HCT116 (cell line): ENCODE data around the gene MOCS1. TPM values are rescaled to one million over a fixed set of nuclear protein-coding genes. Genes with fewer than 3 reads are reported as not detected.

ENCODE experiments used
- ATAC-seq: fragments of 200-7000 bp; cut with Tn5 transposase; 2 replicates; pipeline ENCODE4 v1.9.1; 2020; ENCODE audit warnings: mild to moderate bottlenecking, moderate library complexity
- BruUV-seq: library from RNA; stranded (reverse); fragments of 400-500 nt; replicated peaks from 2 replicates; lab custom pipeline; 2021; lab: Mats Ljungman, UMichigan
- CTCF ChIA-PET: fragments of 300-600 bp; sonication (Branson Sonifier 250); formaldehyde crosslinking; loops from one replicate; lab custom pipeline; 2021; ENCODE audit warnings: antibody characterized with exemption; lab: Charles Lee
- POLR2A ChIA-PET: fragments of 300-600, 350-600 bp; sonication (Branson Sonifier 250); formaldehyde crosslinking; loops from one replicate; lab custom pipeline; 2021; ENCODE audit warnings: antibody characterized with exemption; lab: Charles Lee
- RAD21 ChIA-PET, 2 experiments: fragments of 300-600 bp; sonication (Branson Sonifier 250); formaldehyde crosslinking; loops; one replicate each; lab custom pipeline; 2023; ENCODE audit warnings: low total read pairs in 2 of 2; ENCODE audit not compliant: uncharacterized antibody in 2 of 2, unreplicated experiment in 2 of 2, low non-redundant PET in 1 of 2; lab: Charles Lee
- DNase-seq: peaks from one replicate; pipeline ENCODE4 v3.0.0-alpha.2; 2010; ENCODE audit warnings: low read depth, low spot score
- H2AFZ ChIP-seq: fragments of 200-600 bp; shearing (Covaris generic), sonication (generic); 2 replicates; pipeline ENCODE4 v1.6.1; 2017; ENCODE audit warnings: low read depth, mixed run types, mixed read lengths, antibody characterized with exemption, low read length; ENCODE audit not compliant: poor library complexity, severe bottlenecking
- H3K27ac ChIP-seq: 2 replicates; pipeline ENCODE4 v1.5.1; 2012; ENCODE audit warnings: low read depth, low read length
- H3K27me3 ChIP-seq: fragments of 200-600 bp; sonication (generic); 2 replicates; pipeline ENCODE4 v1.6.1; 2016; ENCODE audit warnings: mixed run types, low read length, mixed read lengths; ENCODE audit not compliant: insufficient read depth
- H3K36me3 ChIP-seq, 2 experiments: fragments of 200-500 bp in 1 of 2; fragments of 200-600 bp in 1 of 2; sonication (Bioruptor generic) in 1 of 2; sonication (generic) in 1 of 2; 2 replicates each; pipeline versions ENCODE4 v1.5.1 to v1.6.1; 2014 to 2016; ENCODE audit warnings: low read length in 2 of 2, inconsistent platforms in 1 of 2, mixed read lengths in 1 of 2, mixed run types in 1 of 2; ENCODE audit not compliant: insufficient read depth in 2 of 2, control insufficient read depth in 1 of 2
- H3K4me1 ChIP-seq, 2 experiments: fragments of 200-600 bp in 1 of 2; sonication (generic) in 1 of 2; 2 replicates each; pipeline versions ENCODE4 v1.5.1 to v1.6.1; 2012 to 2017; ENCODE audit warnings: low read length in 2 of 2, inconsistent platforms in 1 of 2, mild to moderate bottlenecking in 1 of 2, mixed read lengths in 1 of 2, mixed run types in 1 of 2, moderate library complexity in 1 of 2; ENCODE audit not compliant: insufficient read depth in 2 of 2, control insufficient read depth in 1 of 2
- H3K4me2 ChIP-seq: fragments of 200-600 bp; sonication (generic); 2 replicates; pipeline ENCODE4 v1.6.1; 2017; ENCODE audit warnings: mixed run types, low read length, mixed read lengths
- H3K4me3 ChIP-seq, 2 experiments: fragments of 200-600 bp in 1 of 2; sonication (generic) in 1 of 2; replicated peaks in 1 of 2; 2 replicates each; pipeline ENCODE4 v1.5.1; 2011 to 2016; ENCODE audit warnings: low read length in 2 of 2, control low read depth in 1 of 2, low read depth in 1 of 2, mild to moderate bottlenecking in 1 of 2, mixed read lengths in 1 of 2, mixed run types in 1 of 2
- H3K79me2 ChIP-seq: fragments of 200-600 bp; sonication (generic); 2 replicates; pipeline ENCODE4 v1.6.1; 2017; ENCODE audit warnings: mild to moderate bottlenecking, mixed run types, low read length, moderate library complexity, mixed read lengths; ENCODE audit not compliant: insufficient read depth
- H3K9ac ChIP-seq: fragments of 200-600 bp; sonication (generic); 2 replicates; pipeline ENCODE4 v1.6.1; 2016; ENCODE audit warnings: low read length, mixed read lengths
- H3K9me2 ChIP-seq: fragments of 200-600 bp; sonication (generic), shearing (Covaris generic); 2 replicates; pipeline ENCODE4 v1.6.1; 2017; ENCODE audit warnings: mixed run types, mild to moderate bottlenecking, moderate library complexity; ENCODE audit not compliant: insufficient read depth
- H3K9me3 ChIP-seq, 2 experiments: fragments of 200-500 bp in 1 of 2; fragments of 200-600 bp in 1 of 2; sonication (Bioruptor generic) in 1 of 2; sonication (generic) in 1 of 2; 2 replicates each; pipeline ENCODE4 v1.6.1; 2014 to 2017; ENCODE audit warnings: low read length in 2 of 2, mixed read lengths in 2 of 2, inconsistent platforms in 1 of 2, low read depth in 1 of 2, mild to moderate bottlenecking in 1 of 2, mixed run types in 1 of 2, moderate library complexity in 1 of 2; ENCODE audit not compliant: control insufficient read depth in 1 of 2, insufficient read depth in 1 of 2
- H4K20me1 ChIP-seq: fragments of 200-600 bp; sonication (generic), shearing (Covaris generic); 2 replicates; pipeline ENCODE4 v1.6.1; 2017; ENCODE audit warnings: mixed run types, mild to moderate bottlenecking, moderate library complexity; ENCODE audit not compliant: insufficient read depth
- CBX3 ChIP-seq: IDR thresholded peaks from 2 replicates; pipeline ENCODE4 v1.6.1; 2012; ENCODE audit warnings: low read depth
- CEBPB ChIP-seq: IDR thresholded peaks from 2 replicates; pipeline ENCODE4 v1.6.1; 2012; ENCODE audit warnings: low read depth
- ELF1 ChIP-seq: IDR thresholded peaks from 2 replicates; pipeline ENCODE4 v1.6.1; 2012; ENCODE audit warnings: low read depth, borderline replicate concordance
- EZH2 ChIP-seq: fragments of 200-600 bp; sonication (generic); IDR thresholded peaks from 2 replicates; pipeline ENCODE4 v1.6.1; 2017; ENCODE audit warnings: antibody characterized with exemption, mixed run types
- JUND ChIP-seq: IDR thresholded peaks from 2 replicates; pipeline ENCODE4 v1.6.1; 2012
- MAX ChIP-seq: IDR thresholded peaks from 2 replicates; pipeline ENCODE4 v1.6.1; 2012
- POLR2A ChIP-seq: IDR thresholded peaks from 2 replicates; pipeline ENCODE4 v1.7.0; 2011; ENCODE audit warnings: borderline replicate concordance; ENCODE audit not compliant: insufficient read depth, insufficient read length; ENCODE audit errors: extremely low read depth
- POLR2AphosphoS5 ChIP-seq: IDR thresholded peaks from 2 replicates; pipeline ENCODE4 v1.6.1; 2011; ENCODE audit warnings: mild to moderate bottlenecking, low read depth, low read length, moderate library complexity
- RAD21 ChIP-seq: IDR thresholded peaks from 2 replicates; pipeline ENCODE4 v1.6.1; 2012; ENCODE audit warnings: low read depth, mild to moderate bottlenecking
- REST ChIP-seq: IDR thresholded peaks from 2 replicates; pipeline ENCODE4 v1.6.1; 2012; ENCODE audit warnings: low read depth
- SRF ChIP-seq: IDR thresholded peaks from 2 replicates; pipeline ENCODE4 v1.6.1; 2012; ENCODE audit warnings: low read depth
- TCF7L2 ChIP-seq: IDR thresholded peaks from 2 replicates; pipeline ENCODE4 v1.7.0; 2011; ENCODE audit warnings: borderline replicate concordance, inconsistent platforms; ENCODE audit not compliant: insufficient read depth, insufficient read length; ENCODE audit errors: extremely low read depth
- YY1 ChIP-seq: IDR thresholded peaks from 2 replicates; pipeline ENCODE4 v1.6.1; 2011; ENCODE audit warnings: low read length, low read depth, moderate library complexity, mild to moderate bottlenecking; ENCODE audit not compliant: insufficient replicate concordance; ENCODE audit errors: extremely low read depth
- ZFX ChIP-seq: fragments of 450-650 bp; IDR thresholded peaks from 2 replicates; pipeline ENCODE4 v1.6.1; 2017
- ZNF274 ChIP-seq: fragments of 200-500 bp; sonication (Bioruptor generic); IDR thresholded peaks from 2 replicates; pipeline ENCODE4 v1.6.1; 2014; ENCODE audit warnings: mild to moderate bottlenecking, low read depth, low read length, inconsistent platforms
- intact Hi-C: fragments of 100-400 bp; cut with micrococcal nuclease; formaldehyde crosslinking; loops from 2 replicates; pipeline ENCODE4 v1.10.0; 2022
- total RNA-seq: library from RNA; stranded (reverse); gene quantifications from one replicate; pipeline ENCODE4 v1.2.1, GENCODE V29; 2021; ENCODE audit not compliant: unreplicated experiment

Gene MOCS1
- total RNA-seq, 1 experiment from 2014 or later, result 9.3 TPM

- no peak for TF ChIP-seq RAD21
- TF ChIP-seq EZH2, result no peak
- no peak for TF ChIP-seq JUND
Observed at GRCh38 chr6:39891976-39892375, 42.3 kb downstream of the MOCS1 start.

GRCh38 chr6:39891353-39891752 is 42.9 kb downstream of the MOCS1 start:
- ChIA-PET RAD21 (no interaction called here), CTCF (interaction anchor here (1.2 to 1.3 kb wide), 2 partner anchors 26 to 515 kb away, joined by 3 to 4 read pairs; no protein-coding TSS in a partner anchor), POLR2A (no interaction called here)
- ATAC-seq (no peak), DNase-seq (no peak)
- H4K20me1 ChIP-seq, result no peaks in the 10 kb centered on the region
- no peaks in the 10 kb centered on the region for H3K4me1 ChIP-seq
- no peak overlapping the region for H2AFZ ChIP-seq
- intact Hi-C loops, result no loop called here
- H3K4me3 ChIP-seq, result no peak overlapping the region
- no TSS peak for BruUV-seq
- TF ChIP-seq TCF7L2, result no peak
- TF ChIP-seq MAX, result no peak
- TF ChIP-seq CBX3, result no peak
- TF ChIP-seq REST, result no peak
- TF ChIP-seq POLR2AphosphoS5, result no peak
- TF ChIP-seq ZNF274, result no peak
- TF ChIP-seq RAD21, result no peak
- TF ChIP-seq CEBPB, result no peak
- no peak for TF ChIP-seq ZFX
- no peak for TF ChIP-seq ELF1
- no peak for TF ChIP-seq YY1
- TF ChIP-seq SRF, result no peak
- TF ChIP-seq POLR2A, result no peak
- no peaks in the 10 kb centered on the region for H3K9me2 ChIP-seq
- H3K9me3 ChIP-seq, result no peaks in the 10 kb centered on the region
- no peak overlapping the region for H3K9ac ChIP-seq
- no peak overlapping the region for H3K4me2 ChIP-seq
- no peak overlapping the region for H3K27ac ChIP-seq
- H3K27me3 ChIP-seq, result peaks cover 20% of the 10 kb centered on the region
- H3K36me3 ChIP-seq, result no peaks in the 10 kb centered on the region
- no peaks in the 10 kb centered on the region for H3K79me2 ChIP-seq

More at GRCh38 chr6:39891976-39892375, 42.3 kb downstream of the MOCS1 start:
- no TSS peak for BruUV-seq
- no peak overlapping the region for H3K4me2 ChIP-seq
- no peaks in the 10 kb centered on the region for H3K4me1 ChIP-seq
- no peaks in the 10 kb centered on the region for H3K79me2 ChIP-seq
- no peaks in the 10 kb centered on the region for H3K36me3 ChIP-seq
- intact Hi-C loops, result loop anchor here (1.0 kb wide), 3 partner anchors 515 to 544 kb away; no protein-coding TSS in a partner anchor
- CTCF ChIA-PET, result interaction anchor here (1.2 to 1.9 kb wide), 3 partner anchors 26 to 530 kb away, joined by 3 to 6 read pairs (median 4); no protein-coding TSS in a partner anchor
- RAD21 ChIA-PET, result no interaction called here
- no peaks in the 10 kb centered on the region for H4K20me1 ChIP-seq
- no peaks in the 10 kb centered on the region for H3K9me3 ChIP-seq
- peaks cover 21% of the 10 kb centered on the region for H3K27me3 ChIP-seq
- H3K4me3 ChIP-seq, result no peak overlapping the region
- no peaks in the 10 kb centered on the region for H3K9me2 ChIP-seq
- H3K27ac ChIP-seq, result no peak overlapping the region
- POLR2A ChIA-PET, result no interaction called here
- ATAC-seq (no peak), DNase-seq (no peak)
- H2AFZ ChIP-seq, result no peak overlapping the region
- H3K9ac ChIP-seq, result no peak overlapping the region
